HFF-Myc (cell line): ENCODE data around the gene RUNX2.

Source experiments
- DNase-seq: peaks from one replicate; pipeline ENCODE4 v3.0.0-alpha.2; 2011; ENCODE audit warnings: low read depth; ENCODE audit errors: extremely low read depth
- H3K4me3 ChIP-seq: replicated peaks from 2 replicates; pipeline ENCODE4 v1.5.1; 2011; ENCODE audit warnings: low read depth, mild to moderate bottlenecking, control low read depth, low read length
- CTCF ChIP-seq: IDR thresholded peaks from 2 replicates; pipeline ENCODE4 v1.5.1; 2012; ENCODE audit warnings: mild to moderate bottlenecking, low read depth, low read length, control low read depth; ENCODE audit errors: missing control alignments

Gene RUNX2

DNA sequence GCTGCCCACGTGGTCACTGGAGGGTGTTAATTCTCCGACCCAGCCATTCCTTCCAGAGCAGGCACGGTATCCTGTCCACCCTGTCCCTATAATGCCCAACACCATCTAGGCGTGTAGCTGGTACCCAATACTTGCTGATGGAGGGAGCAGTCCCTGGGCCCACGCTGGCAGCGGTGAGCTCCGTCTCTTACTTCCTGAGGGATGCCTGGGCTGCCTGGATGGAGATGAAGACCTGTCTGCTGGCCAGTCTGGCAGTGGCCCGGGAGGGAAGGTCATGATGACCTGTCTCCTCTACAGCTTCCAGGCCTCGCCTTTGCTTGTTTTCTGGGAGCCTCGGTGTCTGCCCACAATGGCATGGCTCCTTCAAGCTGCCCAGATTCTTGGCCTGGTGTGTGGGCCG, 347.5 kb downstream of the RUNX2 start:
- H3K4me3 ChIP-seq, result no peak overlapping the region
- TF ChIP-seq CTCF, result no peak
- DNase-seq, result no peak

DNA sequence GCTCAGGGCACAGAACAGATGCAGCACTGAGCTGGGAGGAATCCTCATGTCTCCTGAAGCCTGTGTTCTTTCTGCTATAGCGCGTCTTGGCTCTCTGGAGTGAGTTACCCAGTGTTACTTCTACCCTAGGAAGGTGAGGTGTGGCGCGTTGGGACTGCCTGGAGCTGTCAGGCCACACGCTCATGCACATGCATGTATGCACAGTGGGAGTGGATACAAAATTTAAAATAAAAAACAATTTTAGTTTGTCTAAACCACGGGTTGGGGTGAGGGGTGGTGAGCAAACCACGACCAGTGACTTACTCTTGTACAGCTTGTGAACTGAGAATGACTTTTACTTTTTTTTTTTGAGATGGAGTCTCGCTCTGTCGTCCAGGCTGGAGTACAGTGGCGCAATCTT, 348.2 kb downstream of the RUNX2 start:
- no peak overlapping the region for H3K4me3 ChIP-seq
- DNase-seq, result no peak
- no peak for TF ChIP-seq CTCF

DNA sequence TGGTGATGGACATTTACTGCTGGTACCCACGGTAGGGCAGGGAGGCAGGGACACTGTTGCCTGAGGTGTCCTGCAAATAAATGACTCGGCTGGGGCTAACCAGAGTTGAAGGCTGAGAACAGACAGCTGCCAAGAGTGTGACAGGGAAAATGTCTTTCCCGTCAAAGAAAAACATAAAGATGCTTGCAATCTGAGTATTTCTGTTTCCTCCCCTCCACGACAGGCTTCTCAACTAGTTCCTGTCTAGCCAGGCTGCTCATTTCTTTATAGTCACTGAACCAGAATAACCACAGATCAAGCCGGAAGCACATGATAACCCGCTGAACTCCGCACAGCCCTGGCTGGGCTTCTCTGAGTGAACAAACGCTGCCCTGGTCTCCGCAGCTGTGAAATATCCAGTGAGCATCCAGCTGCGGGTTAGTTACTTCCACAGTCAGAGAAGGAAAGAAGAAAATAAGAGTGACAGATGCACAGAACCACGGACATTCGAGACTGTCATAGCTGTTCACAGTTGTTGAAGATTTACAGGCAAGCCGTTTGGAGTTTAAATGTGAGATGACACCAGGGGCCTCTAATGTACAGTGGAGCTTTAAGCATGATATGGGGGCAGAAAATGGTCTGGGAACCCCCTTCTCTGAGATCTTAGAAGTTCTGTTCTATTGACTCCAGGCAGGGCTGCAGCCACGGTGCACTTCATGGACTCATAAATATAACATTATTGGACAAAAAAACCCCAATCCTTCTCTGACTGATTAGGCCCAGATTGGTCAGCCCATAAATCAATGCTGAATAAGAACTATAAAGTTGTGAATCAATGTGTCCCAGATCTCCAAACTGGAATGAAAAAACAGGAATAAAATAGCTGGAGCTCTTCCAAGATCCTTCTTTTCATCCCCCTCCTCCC, 349.5 kb downstream of the RUNX2 start:
- DNase-seq, result no peak
- H3K4me3 ChIP-seq, result no peak overlapping the region
- no peak for TF ChIP-seq CTCF

DNA sequence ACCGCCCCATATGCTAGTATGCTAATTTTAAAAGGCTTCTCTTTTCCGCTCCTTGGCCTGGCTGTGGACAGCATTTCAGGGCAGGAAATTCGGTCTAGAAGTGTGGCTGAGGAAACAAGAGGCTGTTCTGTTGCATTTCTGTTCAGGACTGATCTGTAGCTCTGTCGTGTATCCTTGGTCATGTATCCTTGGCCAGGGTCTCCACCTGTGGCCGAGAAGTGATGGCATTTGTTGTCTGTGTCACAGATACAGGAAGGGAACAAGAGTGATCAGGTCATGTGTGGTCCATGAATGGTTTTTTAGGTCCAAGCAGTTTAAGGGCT, 350.1 kb downstream of the RUNX2 start:
- DNase-seq, result no peak
- no peak overlapping the region for H3K4me3 ChIP-seq
- TF ChIP-seq CTCF, result no peak

GRCh38 chr6:45679163-45679562, 351.0 kb downstream of the RUNX2 start:
- H3K4me3 ChIP-seq, result no peak overlapping the region
- no peak for TF ChIP-seq CTCF
- no peak for DNase-seq

DNA sequence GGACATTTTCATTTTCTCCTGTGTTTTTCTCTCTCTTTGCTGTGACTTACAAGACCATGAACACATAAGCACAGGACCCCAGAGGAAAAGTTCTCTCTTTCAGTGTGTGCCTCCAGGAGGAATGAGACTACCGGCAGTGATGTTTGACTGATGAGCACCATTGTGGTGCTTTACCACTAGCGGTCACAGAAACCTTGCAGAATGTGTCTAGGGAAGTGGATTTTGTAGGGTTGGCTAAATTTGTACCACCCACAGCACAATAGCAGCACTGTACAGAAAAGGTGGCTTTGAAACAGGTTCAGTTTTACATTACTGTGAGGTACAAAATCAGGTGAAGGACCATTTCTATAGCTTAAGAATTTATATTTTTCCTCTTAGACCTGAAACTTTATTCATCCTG, 351.5 kb downstream of the RUNX2 start:
- H3K4me3 ChIP-seq, result no peak overlapping the region
- no peak for DNase-seq
- no peak for TF ChIP-seq CTCF
